Activated CD4-positive, alpha-beta T cell treated with anti-CD3 and anti-CD28 coated beads for 1 hour (primary cell): ENCODE data around the gene BCKDK.
"Not testable (repeated sequence)": the region's sequence is repeated elsewhere in the genome, so short reads cannot be mapped to it uniquely, and the experiment has no call there.

ENCODE experiments used
- DNase-seq: peaks from one replicate; pipeline ENCODE4 v3.0.0-alpha.2; 2020

BCKDK gene

DNA sequence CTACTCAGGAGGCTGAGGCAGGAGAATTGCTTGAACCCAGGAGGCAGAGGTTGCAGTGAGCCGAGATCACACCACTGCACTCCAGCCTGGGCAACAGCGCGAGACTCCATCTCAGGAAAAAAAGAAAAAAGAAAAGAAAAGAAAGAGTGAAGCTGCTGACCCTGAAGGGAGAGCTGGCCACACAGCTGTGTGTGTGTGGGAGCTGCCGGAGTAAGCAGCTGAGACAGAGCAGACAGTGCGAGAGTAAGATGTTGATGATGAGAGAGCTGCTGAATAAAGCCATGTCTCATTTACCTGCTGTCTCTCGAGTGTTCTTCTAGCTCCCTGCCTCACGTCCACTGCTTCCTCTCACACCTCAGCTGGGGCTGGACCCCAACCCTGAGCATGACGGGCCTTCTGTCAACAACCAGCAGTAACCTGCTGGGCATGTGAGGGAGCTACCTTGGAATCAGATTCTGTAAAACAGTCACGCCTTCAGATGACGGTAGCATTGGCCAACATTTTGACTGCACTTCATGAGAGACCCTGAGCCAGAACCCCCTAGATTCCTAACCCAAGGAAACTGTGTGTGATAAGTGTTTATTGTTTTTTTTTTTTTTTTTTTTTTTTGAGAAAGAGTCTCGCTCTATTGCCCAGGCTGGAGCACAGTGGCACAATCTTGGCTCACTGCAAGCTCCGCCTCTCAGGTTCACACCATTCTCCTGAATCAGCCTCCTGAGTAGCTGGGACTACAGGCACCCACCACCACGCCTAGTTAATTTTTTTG, 7.1 kb upstream of the BCKDK start:
- DNase-seq, result not testable (repeated sequence)

DNA sequence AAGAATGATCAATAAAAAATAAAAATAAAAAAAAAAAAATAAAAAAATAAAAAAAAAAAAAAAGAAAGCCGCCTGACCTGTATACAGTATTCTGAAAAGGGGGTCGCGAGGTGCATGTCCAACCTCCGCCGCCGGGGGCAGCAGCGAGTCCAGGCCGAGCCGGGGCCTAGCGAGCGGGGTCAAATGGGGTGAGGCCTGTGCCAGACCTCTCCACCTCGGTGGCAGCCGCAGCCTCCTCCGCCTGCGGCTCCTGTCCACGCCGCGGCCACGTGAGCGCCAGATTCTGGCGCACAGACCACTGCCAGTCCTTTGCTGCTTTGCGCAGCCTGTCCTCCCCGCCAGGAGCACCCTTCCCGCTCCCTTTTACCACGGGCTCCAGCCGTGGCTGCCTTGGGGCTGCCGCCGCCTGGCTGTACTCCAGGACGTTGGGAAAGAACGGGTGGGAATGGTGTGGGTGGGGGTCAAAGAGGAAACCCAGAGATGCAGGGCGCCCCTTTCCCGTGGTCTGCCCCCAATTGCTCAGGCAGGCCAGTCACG, 2.4 kb upstream of the BCKDK start:
- DNase-seq, result peak; percentile 64

DNA sequence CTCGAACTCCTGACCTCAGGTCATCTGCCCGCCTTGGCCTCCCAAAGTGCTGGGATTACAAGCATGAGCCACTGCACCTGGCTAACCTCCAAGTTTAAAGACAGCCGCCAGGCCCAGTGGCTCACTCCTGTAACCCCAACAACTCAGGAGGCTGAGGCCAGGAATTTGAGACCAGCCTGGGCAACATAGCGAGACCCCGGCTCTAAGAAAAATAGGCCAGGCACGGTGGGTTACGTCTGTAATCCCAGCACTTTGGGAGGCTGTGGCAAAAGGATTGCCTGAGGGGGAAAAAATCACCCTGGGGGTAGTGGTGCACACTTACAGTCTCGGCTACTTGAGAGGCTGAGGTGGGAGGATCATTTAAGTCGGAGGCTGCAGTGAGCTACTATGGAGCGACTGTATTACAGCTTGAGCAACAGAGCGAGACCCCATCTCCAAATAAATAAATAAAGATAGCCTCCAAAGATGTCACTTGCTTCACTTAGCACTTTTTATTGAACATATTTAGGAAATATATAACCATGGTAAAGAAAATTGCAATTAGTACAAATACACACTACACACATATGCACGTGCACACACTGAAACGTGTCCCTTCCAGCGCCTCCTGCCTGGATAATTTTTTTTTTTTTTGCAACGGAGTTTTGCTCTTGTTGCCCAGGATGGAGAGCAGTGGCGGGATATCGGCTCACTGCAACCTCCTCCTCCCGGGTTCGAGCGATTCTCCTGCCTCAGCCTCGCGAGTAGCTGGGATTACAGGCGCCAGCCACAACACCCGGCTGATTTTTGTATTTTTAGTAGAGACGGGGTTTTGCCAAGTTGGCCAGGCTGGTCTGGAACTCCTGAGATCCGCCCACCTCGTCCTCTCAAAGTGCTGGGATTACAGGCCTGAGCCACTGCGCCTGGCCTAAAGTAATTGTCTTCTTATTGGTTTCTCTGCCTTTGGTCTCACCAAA, 1.4 kb upstream of the BCKDK start:
- no peak for DNase-seq

DNA sequence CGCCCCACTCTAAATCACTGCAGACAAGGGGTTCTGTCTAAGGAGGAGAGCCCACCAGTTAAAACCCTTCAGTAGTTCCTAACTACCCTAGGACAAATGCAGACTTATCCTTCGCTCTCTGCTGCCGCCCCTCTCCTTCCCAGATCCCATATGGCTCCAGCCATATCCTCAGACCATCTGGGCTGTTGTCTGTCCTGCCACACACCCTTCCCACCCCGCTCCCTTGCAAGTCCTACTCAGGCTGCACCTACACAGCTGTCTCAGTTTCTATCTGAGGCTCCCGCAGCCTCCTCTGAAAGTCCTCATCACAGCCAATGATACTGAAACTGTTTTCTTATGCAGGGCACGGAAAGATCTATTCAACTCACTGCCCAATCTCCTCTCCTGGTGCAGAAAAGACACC, 720 bp upstream of the BCKDK start:
- DNase-seq, result no peak

DNA sequence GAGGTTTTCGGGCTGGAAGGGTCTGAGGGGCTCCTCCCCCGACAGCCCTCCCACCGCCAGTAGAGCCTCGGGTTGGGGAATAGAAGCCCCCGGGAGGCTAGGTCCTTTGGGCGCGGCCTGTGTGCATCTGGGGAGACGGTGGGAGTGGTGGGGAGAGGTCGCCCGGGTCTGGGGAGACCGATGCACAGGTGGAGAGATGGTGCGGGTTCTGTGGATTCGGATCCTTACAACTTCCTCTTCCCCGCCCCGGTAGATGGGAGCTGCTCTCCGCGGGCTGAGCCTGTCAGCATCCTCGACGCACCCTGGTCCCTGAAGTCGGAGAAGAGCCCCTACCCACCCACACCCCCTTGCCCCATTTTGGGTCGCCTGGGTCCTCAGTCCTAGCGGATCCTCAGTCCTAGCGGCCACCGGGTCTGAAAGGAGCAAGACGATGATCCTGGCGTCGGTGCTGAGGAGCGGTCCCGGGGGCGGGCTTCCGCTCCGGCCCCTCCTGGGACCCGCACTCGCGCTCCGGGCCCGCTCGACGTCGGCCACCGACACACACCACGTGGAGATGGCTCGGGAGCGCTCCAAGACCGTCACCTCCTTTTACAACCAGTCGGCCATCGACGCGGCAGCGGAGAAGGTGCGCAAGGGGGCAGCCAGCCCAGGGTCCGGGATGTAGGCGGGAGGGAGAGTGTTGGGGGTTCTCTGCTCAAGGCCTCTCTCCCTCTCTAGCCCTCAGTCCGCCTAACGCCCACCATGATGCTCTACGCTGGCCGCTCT, 790 bp downstream of the BCKDK start:
- no peak for DNase-seq

DNA sequence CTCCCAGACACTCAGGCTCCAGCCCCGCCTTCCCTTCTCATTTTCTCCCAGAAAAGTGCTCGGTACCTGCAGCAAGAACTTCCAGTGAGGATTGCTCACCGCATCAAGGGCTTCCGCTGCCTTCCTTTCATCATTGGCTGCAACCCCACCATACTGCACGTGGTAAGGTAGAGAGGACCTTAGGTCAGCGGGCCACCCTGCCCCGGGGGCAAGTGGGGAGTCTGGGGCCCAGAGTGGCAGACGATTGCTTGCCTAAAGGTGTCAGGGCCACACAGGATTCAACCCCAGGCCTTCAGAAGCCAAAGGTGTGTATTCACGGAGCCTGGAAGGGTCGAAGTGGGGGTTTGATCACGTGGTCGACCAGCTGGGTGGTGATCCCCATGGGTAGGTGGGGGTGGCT, 1.4 kb downstream of the BCKDK start:
- no peak for DNase-seq

DNA sequence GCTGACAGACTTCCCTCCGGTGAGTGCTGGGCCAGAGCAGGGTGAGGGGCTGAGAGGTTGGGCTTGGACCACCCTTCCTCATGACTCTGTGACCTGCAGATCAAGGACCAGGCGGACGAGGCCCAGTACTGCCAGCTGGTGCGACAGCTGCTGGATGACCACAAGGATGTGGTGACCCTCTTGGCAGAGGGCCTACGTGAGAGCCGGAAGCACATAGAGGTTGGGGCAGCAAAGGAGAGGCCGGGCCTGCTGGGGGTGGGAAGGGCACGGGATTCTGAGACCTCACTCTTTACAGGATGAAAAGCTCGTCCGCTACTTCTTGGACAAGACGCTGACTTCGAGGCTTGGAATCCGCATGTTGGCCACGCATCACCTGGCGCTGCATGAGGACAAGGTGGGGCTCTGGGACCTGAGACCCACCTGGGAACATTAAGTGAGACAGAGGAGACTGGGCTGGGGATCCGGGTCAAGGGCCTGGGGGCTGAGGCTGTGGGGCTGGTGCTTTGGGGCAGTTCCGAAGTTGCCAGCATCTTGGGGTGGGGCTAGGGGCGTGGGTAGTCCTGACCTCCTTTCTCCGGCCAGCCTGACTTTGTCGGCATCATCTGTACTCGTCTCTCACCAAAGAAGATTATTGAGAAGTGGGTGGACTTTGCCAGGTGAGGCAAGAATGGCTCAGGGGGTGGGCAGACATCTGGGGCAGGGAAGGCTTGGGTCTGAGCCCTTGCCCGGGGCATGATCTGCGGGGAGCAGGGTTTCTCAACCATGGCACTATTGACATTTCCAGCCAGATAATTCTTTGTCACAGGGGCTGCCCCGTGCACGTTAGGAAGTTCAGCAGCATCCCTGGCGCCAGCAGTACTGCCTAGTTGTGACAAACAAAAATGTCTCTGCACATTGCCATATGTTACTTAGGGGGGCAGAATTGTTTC, 2.2 kb downstream of the BCKDK start:
- DNase-seq, result no peak

DNA sequence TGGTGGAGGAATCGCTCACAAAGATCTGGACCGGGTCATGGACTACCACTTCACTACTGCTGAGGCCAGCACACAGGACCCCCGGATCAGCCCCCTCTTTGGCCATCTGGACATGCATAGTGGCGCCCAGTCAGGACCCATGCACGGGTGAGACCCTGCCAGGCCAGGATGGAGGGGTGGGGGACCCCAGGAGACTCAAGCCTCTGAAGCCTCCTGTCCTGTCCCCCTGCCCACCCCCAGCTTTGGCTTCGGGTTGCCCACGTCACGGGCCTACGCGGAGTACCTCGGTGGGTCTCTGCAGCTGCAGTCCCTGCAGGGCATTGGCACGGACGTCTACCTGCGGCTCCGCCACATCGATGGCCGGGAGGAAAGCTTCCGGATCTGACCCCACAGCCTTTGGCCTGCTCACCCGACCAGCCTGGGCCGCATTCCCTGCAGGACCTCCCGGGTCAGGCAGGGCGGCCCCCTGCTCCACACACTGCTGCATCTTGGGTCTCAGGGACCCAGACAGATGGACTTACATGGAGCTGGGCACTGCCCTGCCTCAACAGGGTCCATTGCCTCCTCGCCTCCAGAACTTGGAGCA, 3.8 kb downstream of the BCKDK start:
- DNase-seq, result no peak

DNA sequence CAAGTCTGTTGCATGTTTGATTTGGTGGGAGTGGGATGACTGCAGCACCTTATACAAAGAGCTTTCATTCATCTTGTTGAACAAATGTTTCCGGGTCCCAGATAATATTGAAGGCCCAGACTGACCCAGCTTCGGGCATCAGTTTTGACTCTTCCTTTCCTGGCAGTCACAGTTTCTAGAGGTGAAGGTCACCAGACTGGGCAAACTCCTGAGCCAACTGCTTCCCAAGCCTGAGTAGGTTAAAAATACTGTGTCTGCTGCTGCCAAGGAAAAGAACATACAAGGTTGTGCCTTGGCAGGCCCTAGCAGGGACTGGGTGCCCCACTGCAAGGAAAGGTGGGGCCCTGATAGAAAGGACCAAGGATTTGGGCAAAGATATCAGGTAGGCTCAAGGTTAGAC, 4.5 kb downstream of the BCKDK start:
- DNase-seq, result no peak

DNA sequence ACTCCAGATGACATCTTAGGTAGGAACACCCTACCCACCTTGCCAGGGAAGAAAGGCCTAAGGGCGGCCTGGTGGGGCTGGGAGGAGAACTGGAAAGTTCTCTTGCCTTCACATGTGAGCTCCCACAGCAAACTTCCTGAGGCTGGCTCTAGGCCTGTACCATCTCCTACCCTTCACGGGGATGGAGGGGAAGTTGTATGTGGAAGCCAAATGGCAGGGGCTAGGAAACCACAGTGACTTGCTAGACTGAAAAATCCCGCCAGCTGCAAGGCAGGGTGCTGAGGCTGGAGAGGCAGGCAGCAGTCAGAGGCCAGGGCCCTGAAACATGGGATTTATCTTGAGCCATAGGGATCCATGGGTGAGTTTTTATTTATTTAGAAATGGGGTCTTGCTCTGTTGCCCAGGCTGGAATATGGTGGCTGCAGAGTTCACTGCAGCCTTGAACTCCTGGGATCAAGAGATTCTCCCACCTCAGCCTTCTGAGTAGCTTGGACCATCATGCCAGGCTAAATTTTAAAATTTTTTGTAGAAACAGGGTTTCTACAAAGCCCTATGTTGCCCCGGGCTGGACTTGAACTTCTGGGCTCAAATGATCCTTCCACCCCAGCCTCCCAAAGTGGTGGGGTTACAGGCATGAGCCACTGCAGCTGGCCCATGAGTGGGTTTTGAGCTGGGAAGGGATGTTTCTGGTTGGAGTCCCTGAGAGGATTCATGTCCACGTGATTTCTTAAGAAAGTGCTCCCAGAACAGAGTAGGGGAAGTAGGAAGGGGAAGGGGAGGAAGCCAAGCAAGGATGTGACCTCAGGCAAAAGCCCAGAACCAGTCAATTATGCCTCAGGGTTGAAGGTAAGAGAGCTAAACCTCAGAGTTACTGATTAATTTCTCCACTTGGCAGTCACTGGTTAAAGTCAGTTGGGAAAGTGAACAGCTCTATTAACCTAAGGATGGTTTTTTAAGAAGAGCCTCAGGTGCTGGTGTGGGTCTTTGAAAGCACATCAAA, 5.2 kb downstream of the BCKDK start:
- DNase-seq, result no peak

DNA sequence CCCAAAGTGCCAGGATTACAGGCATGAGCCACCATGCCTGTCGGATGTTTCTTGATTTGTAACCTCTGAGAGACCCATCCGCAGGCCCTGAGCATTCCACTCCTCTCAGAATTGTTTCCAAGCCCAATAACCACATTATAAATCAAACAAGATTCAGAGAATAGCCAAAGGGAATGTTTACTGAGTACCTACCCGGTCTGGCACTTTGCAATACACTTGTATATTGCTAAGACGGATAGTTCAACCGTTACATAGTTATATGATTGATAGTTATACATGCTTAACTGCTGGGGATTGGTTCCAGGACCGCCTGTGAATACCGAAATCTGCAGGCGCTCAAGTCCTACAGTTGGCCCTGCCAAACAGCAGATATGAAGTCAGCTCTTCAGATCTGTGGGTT, 6.3 kb downstream of the BCKDK start:
- DNase-seq, result no peak

DNA sequence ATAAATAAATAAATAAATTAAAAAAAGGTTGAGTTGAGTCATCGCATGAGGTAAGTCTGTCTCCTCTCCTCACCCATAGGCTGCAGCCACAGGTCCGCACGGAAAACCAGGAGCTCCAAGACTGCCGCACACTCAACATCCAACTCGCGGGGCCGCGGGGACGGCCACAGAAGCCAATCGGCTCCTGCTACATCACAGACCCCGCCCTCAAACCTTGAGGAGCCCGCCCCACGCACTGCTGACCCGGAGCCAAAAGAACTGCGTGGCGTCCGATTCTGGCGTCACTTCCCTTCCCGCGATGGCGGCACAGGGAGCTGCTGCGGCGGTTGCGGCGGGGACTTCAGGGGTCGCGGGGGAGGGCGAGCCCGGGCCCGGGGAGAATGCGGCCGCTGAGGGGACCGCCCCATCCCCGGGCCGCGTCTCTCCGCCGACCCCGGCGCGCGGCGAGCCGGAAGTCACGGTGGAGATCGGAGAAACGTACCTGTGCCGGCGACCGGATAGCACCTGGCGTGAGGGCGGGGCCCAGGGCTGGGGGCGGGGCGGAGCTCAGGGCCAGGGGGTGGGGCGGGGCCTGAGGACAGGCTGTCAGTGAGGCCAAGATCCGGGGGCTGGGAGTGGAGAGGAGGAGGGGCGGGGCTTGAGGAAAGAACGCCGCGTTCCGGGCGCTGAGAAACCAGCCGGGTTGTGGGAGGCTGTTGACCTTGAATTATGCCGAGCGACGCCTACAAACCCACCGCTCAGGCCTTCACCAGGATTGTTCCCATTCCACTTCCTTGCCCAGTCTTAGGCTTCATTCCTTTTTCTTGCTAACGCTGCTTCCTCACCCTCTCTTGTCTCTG, 9.4 kb downstream of the BCKDK start, which contains the start of gene KAT8:
TSS of gene KAT8 (plus strand) at position 281 of the 839 bp plus-strand sequence. CDS start at position 299, 18 bp downstream.
- peak; percentile 94 for DNase-seq

DNA sequence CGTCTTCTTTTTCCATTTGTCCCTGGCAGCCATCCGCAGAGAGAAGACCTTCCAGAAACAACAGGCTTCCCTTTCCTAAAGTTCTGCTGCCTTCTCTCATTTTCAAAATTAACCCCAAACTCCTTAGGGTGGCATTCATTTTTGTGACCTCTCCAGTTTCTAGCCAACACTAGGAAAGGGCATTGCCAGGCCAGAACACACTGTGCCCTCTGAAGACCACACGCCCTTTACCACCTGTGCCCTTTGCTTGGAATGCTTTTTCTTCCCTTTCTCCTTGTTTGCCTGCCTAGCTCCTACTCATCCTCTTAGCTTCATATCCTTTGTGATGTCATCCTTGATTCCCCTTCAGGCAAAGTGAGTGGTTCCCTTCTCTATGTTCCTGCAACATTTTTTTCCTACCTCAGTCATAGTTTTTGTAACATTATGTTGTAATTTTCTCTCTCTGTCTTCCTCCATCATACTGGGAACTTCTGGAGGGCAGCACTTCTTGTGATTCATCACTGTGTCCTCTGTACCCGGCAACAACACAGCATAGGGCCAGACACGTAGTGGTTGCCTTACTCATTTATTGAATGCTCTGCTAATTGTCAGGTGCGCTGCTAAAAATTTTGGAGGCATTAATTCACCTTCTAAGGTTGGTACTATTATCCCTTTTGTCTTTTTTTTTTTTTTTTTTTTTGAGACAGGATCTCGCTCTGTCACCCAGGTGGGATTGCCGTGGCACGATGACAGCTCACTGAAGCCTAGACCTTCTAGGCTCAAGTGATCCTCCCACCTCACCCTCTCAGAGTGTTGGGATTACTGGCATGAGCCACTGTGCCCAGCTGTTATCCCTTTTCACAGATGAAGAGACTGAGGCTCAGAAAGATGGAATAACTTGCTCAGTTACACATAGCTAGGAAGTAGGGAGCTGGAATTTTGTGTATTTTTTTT, 10.3 kb downstream of the BCKDK start:
- DNase-seq, result no peak

DNA sequence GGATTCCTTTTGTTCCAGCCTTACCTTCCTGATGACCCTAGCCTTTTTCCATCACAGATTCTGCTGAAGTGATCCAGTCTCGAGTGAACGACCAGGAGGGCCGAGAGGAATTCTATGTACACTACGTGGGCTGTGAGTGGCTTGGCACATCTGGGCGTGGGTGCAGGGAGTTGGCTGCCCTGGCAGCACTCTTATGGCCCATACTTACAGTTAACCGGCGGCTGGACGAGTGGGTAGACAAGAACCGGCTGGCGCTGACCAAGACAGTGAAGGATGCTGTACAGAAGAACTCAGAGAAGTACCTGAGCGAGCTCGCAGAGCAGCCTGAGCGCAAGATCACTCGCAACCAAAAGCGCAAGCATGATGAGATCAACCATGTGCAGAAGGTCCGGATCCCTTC, 11.9 kb downstream of the BCKDK start:
- DNase-seq, result no peak

DNA sequence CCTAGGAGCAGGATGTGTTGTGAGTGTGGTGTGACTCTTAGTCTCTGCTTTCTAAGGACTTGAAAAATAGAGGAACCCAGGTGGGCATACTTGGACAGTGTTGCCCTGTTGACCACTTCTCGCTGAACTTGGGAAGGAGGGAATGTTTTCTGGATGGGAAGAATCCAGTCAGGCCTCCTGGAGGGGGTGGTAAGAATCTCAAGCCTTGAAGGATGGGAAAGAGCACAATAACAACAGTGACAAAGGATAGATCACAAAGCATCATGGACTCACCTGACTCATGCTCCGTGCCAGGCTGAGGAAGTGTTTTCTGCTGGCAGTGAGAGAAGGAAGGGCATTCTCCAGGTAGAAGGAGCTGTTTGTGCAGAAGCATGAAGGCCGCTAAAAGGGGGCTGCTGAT, 17.7 kb downstream of the BCKDK start:
- DNase-seq, result no peak

DNA sequence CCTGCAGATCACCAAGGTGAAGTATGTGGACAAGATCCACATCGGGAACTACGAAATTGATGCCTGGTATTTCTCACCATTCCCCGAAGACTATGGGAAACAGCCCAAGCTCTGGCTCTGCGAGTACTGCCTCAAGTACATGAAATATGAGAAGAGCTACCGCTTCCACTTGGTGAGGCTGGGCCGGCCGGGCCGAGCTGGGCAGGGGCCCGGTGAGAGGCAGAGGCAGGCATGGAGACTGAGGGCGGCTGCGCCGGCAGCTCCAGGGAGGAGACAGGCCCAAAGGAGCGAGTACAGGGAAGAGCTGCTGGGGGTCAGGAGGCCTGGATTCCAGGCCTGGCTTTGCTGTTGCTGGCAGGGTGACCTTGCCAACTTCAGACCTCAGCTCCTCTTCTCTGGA, 19.0 kb downstream of the BCKDK start:
- no peak for DNase-seq

DNA sequence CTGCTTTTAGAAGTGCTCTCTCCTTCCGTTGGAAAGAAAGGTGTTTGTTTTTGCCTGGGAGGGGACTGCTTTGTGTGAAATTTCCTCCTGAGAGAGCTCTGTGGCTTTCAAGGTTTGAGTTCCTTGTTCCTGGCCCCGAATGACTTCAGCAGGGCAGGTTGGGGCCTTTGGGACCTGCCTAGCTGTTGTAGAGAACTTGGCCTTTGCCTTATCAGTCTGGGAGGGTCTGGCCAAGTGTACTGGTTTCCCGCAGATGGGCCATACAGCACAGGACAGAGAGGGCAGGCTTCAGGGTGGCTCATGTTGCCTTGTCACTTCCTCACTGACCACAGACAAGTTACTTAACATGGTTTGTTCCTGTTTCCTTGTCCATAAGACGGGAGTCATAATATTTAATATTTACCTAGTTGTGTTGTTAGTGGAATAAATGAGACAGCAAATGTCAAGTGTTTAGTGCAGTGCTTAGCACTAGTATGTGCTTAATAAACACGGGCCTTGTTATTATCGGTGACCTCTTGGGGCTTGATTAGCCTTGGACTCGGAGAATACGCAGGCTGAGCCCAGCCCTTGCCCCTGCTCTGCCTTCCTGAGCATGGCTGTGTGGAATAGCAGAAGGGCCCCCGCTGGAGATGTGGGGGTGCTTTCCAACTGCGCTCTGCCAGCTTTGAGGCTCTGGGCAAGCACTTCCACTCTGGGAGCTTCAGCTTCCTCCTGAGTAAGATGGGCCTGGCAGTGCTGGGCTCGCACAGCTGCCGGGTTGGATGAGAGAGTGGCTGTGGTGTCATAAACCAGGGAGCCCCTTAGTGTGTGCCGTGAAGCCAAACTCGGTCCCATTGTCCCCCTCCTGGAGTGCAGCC, 20.8 kb downstream of the BCKDK start:
- no peak for DNase-seq
